GM19099 (cell line): ENCODE data around the gene BCORL1.

Experiments used
- POLR2A ChIP-seq: IDR thresholded peaks from 3 replicates; pipeline ENCODE4 v1.6.1; 2011; ENCODE audit warnings: low read depth; ENCODE audit not compliant: insufficient read length; ENCODE audit errors: extremely low read depth

BCORL1 gene

GRCh38 chrX:129983575-129984110 lies 1.2 kb downstream of the BCORL1 start:
- no peak for TF ChIP-seq POLR2A

- no peak for TF ChIP-seq POLR2A
These were observed 1.9 kb downstream of the BCORL1 start for GRCh38 chrX:129984111-129984958.

DNA sequence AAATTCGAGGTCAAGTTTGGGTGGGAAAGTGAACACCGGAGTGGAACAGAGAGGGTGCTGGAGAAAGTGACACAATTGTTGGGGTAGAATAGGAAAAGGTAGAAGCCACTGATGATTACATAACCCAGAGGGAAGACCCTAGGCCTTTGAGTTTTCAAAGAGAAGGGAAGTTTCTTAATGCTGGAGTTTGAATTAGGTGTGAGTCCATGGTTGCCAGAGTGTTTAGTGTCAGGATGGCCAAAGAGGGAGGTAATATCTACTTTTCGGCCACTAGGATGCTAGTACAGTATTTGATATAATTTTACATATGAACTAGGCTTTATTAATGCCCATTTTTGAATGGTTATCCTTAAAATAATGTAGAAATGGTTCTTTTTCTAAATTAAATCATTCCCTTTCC lies 5.4 kb downstream of the BCORL1 start:
- no peak for TF ChIP-seq POLR2A

DNA sequence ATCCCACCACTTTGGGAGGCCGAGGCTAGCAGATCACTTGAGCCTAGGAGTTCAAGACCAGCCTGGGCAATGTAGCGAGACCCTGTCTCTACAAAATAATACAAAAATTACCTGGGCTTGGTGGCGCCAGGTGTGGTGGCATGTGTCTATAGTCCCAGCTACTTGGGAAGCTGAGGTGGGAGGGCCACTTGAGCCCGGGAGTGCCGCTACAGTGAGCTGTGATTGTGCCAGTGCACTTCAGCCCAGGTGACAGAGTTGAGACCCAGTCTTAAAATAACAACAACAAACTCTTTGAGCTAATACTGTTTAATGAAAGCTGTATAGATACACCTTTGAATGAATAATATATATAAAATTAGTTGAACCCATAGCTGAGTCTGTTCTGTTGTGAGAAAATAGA lies 9.7 kb downstream of the BCORL1 start:
- TF ChIP-seq POLR2A: no peak

- TF ChIP-seq POLR2A: no peak
These were observed 13.7 kb downstream of the BCORL1 start for GRCh38 chrX:129996120-129996519.

DNA sequence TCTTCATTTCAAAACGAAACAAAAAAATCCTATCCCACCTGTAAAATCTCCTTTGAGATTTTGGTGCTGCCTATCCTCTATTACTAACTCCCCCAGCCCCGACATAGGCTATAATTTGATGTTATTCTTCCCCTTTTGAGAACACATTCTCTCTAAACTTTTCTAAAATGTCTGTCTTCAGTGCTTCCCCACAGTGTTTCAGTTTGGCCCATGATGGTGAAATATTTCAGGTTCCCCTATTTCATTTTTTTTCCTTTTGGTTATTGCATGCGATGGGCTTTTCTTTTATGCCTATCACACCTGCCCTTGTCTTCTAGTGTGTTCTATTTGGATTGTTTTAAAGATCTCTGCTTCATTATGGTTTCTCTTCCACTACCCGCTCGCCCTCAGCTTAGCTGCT lies 14.7 kb downstream of the BCORL1 start:
- TF ChIP-seq POLR2A: no peak

GRCh38 chrX:129998021-129998420 lies 15.6 kb downstream of the BCORL1 start:
- no peak for TF ChIP-seq POLR2A

DNA sequence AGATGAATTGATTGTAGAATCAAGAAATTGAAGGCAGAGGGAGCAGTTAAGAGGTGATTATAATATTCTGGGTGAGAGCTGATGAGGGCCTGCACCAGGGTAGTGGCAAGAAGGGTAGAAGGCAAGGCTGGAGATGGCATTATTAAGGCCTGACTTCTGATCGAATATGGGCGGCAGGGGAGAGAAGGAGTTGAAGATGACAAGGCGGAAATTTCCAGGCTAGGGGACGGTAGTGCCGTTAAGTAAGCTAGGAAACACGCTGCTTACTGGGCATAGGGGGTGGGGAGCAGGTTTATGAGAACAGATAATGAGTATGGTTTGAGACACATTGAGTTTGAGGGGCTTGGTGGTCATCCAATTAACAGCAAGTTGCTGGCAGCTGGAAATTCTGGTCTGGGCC lies 19.5 kb downstream of the BCORL1 start:
- TF ChIP-seq POLR2A: no peak

DNA sequence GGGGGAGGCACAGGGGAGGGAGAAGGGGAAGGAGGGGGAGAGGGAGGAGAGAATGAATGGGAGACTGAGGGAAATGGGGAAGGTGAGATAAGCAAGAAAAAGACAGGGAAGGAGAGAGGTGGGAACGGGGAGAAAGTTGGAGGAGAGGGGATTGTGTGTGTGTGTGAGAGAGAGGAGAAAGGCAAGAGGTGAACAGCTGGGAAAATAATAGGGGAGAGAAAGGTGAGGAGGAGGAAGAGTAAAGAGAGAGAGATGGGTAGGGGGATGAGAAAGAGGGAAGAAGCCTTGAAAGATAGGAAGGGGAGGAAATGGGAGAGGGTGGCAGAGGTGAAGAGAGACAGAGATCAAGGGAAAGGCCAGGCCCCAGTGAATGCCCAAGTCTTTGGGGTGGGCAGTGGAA lies 20.1 kb downstream of the BCORL1 start:
- TF ChIP-seq POLR2A: no peak

- no peak for TF ChIP-seq POLR2A
These were observed 22.8 kb downstream of the BCORL1 start for GRCh38 chrX:130005089-130005807.

DNA sequence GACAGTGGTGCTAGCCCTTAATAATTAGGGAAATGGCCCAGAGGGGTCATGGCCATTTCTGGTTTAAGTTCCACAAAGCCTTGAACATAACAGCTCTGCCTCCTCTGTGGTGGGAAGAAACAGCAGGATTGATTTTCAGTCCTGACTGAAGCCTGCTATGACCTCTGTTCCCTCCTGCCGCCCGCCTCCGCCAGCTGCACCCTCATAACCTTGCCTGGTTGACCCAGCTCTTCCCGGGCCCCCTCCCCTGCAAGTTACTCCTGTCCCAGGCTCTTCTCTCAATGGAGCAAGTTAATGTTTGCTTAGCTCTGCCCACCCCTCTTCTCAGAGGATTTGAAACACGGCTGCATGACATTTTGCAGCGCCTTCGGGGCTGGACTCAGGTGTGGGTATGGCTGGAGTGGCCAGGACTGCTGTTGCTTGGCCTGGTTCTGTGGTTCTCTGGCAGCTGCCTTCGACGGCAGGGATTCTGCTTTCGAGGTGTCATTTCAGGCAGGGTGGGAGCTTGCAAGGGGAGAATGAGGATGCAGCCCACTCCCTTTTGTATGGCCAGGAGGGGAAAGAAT lies 27.3 kb downstream of the BCORL1 start:
- TF ChIP-seq POLR2A: no peak

- TF ChIP-seq POLR2A: no peak
These were observed 30.2 kb downstream of the BCORL1 start for GRCh38 chrX:130012683-130013082.

- no peak for TF ChIP-seq POLR2A
These were observed 31.2 kb downstream of the BCORL1 start for GRCh38 chrX:130013661-130014060.

DNA sequence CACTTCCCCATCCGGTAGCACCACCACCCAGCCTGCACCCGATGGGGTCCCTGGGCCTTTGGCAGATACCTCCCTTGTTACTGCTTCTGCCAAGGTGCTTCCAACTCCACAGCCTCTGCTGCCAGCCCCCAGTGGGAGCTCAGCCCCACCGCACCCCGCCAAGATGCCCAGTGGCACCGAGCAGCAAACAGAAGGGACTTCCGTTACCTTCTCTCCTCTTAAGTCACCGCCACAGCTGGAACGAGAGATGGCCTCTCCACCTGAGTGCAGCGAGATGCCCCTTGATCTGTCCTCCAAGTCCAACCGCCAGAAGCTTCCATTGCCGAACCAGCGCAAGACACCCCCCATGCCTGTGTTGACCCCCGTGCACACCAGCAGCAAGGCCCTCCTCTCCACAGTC lies 31.9 kb downstream of the BCORL1 start:
- no peak for TF ChIP-seq POLR2A

GRCh38 chrX:130014770-130015169 lies 32.3 kb downstream of the BCORL1 start:
- no peak for TF ChIP-seq POLR2A

DNA sequence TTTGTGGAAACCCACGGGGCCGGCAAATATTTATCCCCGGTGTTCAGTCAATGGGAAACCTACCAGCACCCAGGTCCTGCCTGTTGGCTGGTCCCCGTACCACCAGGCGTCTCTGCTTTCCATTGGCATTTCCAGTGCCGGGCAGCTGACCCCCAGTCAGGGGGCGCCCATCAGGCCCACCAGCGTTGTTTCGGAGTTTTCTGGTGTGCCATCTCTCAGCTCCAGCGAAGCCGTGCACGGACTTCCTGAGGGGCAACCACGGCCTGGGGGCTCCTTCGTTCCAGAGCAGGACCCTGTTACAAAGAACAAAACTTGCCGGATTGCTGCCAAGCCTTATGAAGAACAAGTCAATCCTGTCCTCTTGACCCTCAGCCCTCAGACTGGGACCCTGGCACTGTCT lies 32.7 kb downstream of the BCORL1 start:
- TF ChIP-seq POLR2A: no peak
